ENCODE data around the gene NEK6. TPM values are rescaled to one million over a fixed set of nuclear protein-coding genes. Genes with fewer than 3 reads are reported as not detected.

NEK6 gene
- total RNA-seq, 1 experiment from 2014 or later, result 66.6 TPM

GRCh38 chr9:124343533-124344290, 86.0 kb downstream of the NEK6 start:
- H3K27me3 ChIP-seq (replicated peaks; ENCODE audit: control insufficient read depth, insufficient read depth, low read length), result no peaks in the 10 kb centered on the region
- ChIA-PET CTCF (no interaction called here), POLR2A (no interaction called here)
- no peak overlapping the region for H3K27ac Mint-ChIP-seq (ENCODE audit: unreplicated experiment)
- TF ChIP-seq, protein P1, sequence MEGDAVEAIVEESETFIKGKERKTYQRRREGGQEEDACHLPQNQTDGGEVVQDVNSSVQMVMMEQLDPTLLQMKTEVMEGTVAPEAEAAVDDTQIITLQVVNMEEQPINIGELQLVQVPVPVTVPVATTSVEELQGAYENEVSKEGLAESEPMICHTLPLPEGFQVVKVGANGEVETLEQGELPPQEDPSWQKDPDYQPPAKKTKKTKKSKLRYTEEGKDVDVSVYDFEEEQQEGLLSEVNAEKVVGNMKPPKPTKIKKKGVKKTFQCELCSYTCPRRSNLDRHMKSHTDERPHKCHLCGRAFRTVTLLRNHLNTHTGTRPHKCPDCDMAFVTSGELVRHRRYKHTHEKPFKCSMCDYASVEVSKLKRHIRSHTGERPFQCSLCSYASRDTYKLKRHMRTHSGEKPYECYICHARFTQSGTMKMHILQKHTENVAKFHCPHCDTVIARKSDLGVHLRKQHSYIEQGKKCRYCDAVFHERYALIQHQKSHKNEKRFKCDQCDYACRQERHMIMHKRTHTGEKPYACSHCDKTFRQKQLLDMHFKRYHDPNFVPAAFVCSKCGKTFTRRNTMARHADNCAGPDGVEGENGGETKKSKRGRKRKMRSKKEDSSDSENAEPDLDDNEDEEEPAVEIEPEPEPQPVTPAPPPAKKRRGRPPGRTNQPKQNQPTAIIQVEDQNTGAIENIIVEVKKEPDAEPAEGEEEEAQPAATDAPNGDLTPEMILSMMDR (IDR thresholded peaks at IDR 0.05; ENCODE audit: insufficient read depth in 1 of 2, low read depth in 1 of 2, low read length in 1 of 2, severe bottlenecking in 1 of 2, unreplicated experiment in 1 of 2), result no peak
- no peaks in the 10 kb centered on the region for H3K4me1 ChIP-seq
- H3K4me1 Mint-ChIP-seq (ENCODE audit: low read depth, unreplicated experiment), result no peaks in the 10 kb centered on the region
- no peaks in the 10 kb centered on the region for H3K9me3 ChIP-seq
- no peaks in the 10 kb centered on the region for H3K9me3 Mint-ChIP-seq (ENCODE audit: unreplicated experiment)
- H3K27me3 Mint-ChIP-seq (ENCODE audit: insufficient read depth, unreplicated experiment), result no peaks in the 10 kb centered on the region
- no peak overlapping the region for H3K4me3 ChIP-seq (ENCODE audit: low read depth, low read length)
- H3K36me3 ChIP-seq (ENCODE audit: control insufficient read depth, insufficient read depth, low read length), result no peaks in the 10 kb centered on the region; the same call in none of the 2 replicates
- no peak overlapping the region for H3K4me3 Mint-ChIP-seq (ENCODE audit: unreplicated experiment)
- no peak for DNase-seq
- intact Hi-C loops (cut with micrococcal nuclease; ENCODE audit: unreplicated experiment), result no loop called here
- BruUV-seq (replicated peaks), result no TSS peak
- H3K36me3 Mint-ChIP-seq (ENCODE audit: insufficient read depth, unreplicated experiment), result peaks cover 53% of the 10 kb centered on the region

GRCh38 chr9:124344291-124345050, 86.7 kb downstream of the NEK6 start:
- Histone ChIP-seq H3K4me1 (no peaks in the 10 kb centered on the region), H3K4me3 (ENCODE audit: low read depth, low read length) (no peak overlapping the region), H3K27me3 (replicated peaks; ENCODE audit: control insufficient read depth, insufficient read depth, low read length) (no peaks in the 10 kb centered on the region), H3K36me3 (ENCODE audit: control insufficient read depth, insufficient read depth, low read length) (no peaks in the 10 kb centered on the region; the same call in none of the 2 replicates), H3K9me3 (no peaks in the 10 kb centered on the region)
- intact Hi-C loops (cut with micrococcal nuclease; ENCODE audit: unreplicated experiment), result no loop called here
- CTCF ChIA-PET, result interaction anchor here (0.7 kb wide), 1 partner anchor 11 kb away, joined by 3 read pairs; no protein-coding TSS in a partner anchor
- Mint-ChIP-seq H3K27ac (ENCODE audit: unreplicated experiment) (no peak overlapping the region), H3K4me3 (ENCODE audit: unreplicated experiment) (no peak overlapping the region), H3K27me3 (ENCODE audit: insufficient read depth, unreplicated experiment) (no peaks in the 10 kb centered on the region), H3K4me1 (ENCODE audit: low read depth, unreplicated experiment) (no peaks in the 10 kb centered on the region), H3K9me3 (ENCODE audit: unreplicated experiment) (no peaks in the 10 kb centered on the region), H3K36me3 (ENCODE audit: insufficient read depth, unreplicated experiment) (peaks cover 59% of the 10 kb centered on the region)
- TF ChIP-seq, protein P1 (IDR thresholded peaks at IDR 0.05; ENCODE audit: insufficient read depth in 1 of 2, low read depth in 1 of 2, low read length in 1 of 2, severe bottlenecking in 1 of 2, unreplicated experiment in 1 of 2), result no peak
- BruUV-seq (replicated peaks), result no TSS peak
- POLR2A ChIA-PET, result no interaction called here
- no peak for DNase-seq

DNA sequence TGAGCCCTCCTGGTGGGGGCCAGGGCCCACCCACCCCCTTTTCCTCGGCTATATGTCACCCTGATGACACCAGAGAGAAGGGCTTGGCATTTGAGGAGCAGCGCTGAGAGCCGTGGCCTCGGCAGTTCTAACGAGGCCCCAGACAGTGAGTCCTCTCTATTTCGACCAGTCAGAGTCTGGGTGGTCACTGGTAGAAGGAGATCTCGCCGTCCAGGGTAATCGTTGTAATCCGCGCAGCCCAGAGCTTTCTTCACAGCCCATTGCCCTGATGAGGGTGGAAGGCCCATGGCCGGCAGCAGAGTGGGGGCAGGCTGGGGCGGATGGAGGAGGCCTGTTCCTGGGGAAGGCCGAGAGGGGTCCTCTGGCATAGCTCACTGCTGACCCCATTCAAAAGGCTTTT, 87.3 kb downstream of the NEK6 start:
- BruUV-seq (replicated peaks), result no TSS peak
- intact Hi-C loops (cut with micrococcal nuclease; ENCODE audit: unreplicated experiment), result no loop called here
- no peaks in the 10 kb centered on the region for H3K9me3 ChIP-seq
- H3K36me3 ChIP-seq (ENCODE audit: control insufficient read depth, insufficient read depth, low read length), result peaks cover 3% of the 10 kb centered on the region
- H3K27me3 ChIP-seq (replicated peaks; ENCODE audit: control insufficient read depth, insufficient read depth, low read length), result no peaks in the 10 kb centered on the region
- CTCF ChIA-PET, result interaction anchor here (0.7 kb wide), 1 partner anchor 10 kb away, joined by 3 read pairs; no protein-coding TSS in a partner anchor
- H3K4me1 Mint-ChIP-seq (ENCODE audit: low read depth, unreplicated experiment), result no peaks in the 10 kb centered on the region
- H3K4me3 ChIP-seq (ENCODE audit: low read depth, low read length), result no peak overlapping the region
- no peak overlapping the region for H3K4me3 Mint-ChIP-seq (ENCODE audit: unreplicated experiment)
- no peaks in the 10 kb centered on the region for H3K27me3 Mint-ChIP-seq (ENCODE audit: insufficient read depth, unreplicated experiment)
- no peaks in the 10 kb centered on the region for H3K9me3 Mint-ChIP-seq (ENCODE audit: unreplicated experiment)
- TF ChIP-seq, protein P1 (IDR thresholded peaks at IDR 0.05; ENCODE audit: insufficient read depth in 1 of 2, low read depth in 1 of 2, low read length in 1 of 2, severe bottlenecking in 1 of 2, unreplicated experiment in 1 of 2), result no peak
- POLR2A ChIA-PET, result no interaction called here
- peaks cover 65% of the 10 kb centered on the region for H3K36me3 Mint-ChIP-seq (ENCODE audit: insufficient read depth, unreplicated experiment)
- H3K27ac Mint-ChIP-seq (ENCODE audit: unreplicated experiment), result no peak overlapping the region
- DNase-seq, result no peak
- no peaks in the 10 kb centered on the region for H3K4me1 ChIP-seq

Measured in Caco-2 (cell line).